PC-3 (cell line): ENCODE measurements around the gene VPS25. TPM values are rescaled to one million over a fixed set of nuclear protein-coding genes. Genes with fewer than 3 reads are reported as not detected.

Source experiments
- ATAC-seq: fragments of 200-7000 bp; cut with Tn5 transposase; 2 replicates; pipeline ENCODE4 v1.9.1; 2020; ENCODE audit warnings: mild to moderate bottlenecking, moderate library complexity
- BruUV-seq: library from RNA; stranded (reverse); fragments of 400-500 nt; replicated peaks from 2 replicates; lab custom pipeline; 2021; lab: Mats Ljungman, UMichigan
- CTCF ChIA-PET: fragments of 300-600 bp; sonication (Branson Sonifier 250); formaldehyde crosslinking; loops from one replicate; lab custom pipeline; 2022; ENCODE audit warnings: antibody characterized with exemption; lab: Charles Lee
- POLR2A ChIA-PET: fragments of 300-600 bp; sonication (Branson Sonifier 250); formaldehyde crosslinking; loops from one replicate; lab custom pipeline; 2022; ENCODE audit warnings: antibody characterized with exemption; ENCODE audit not compliant: unreplicated experiment; lab: Charles Lee
- DNase-seq: peaks from one replicate; pipeline ENCODE4 v3.0.0-alpha.2; 2015
- H2AFZ ChIP-seq: fragments of 300-600 bp; sonication (generic); 2 replicates; pipeline ENCODE4 v1.6.0; 2016; ENCODE audit warnings: antibody characterized with exemption, low read length
- H3F3A ChIP-seq: fragments of 300-600 bp; sonication (generic); one replicate; pipeline ENCODE4 v1.6.0; 2017; ENCODE audit warnings: antibody characterized with exemption, low read length, control low read depth, mild to moderate bottlenecking; ENCODE audit not compliant: unreplicated experiment
- H3K27ac ChIP-seq: fragments of 300-600 bp; sonication (generic); 2 replicates; pipeline ENCODE4 v1.5.1; 2016; ENCODE audit warnings: mild to moderate bottlenecking, low read length
- H3K27me3 ChIP-seq: fragments of 300-600 bp; sonication (generic); 2 replicates; pipeline ENCODE4 v1.6.1; 2016; ENCODE audit warnings: low read length, mixed read lengths
- H3K36me3 ChIP-seq: fragments of 300-600 bp; sonication (generic); 2 replicates; pipeline ENCODE4 v1.6.1; 2016; ENCODE audit warnings: low read depth, mixed run types, low read length, mixed read lengths
- H3K4me1 ChIP-seq: fragments of 300-600 bp; sonication (generic); 2 replicates; pipeline ENCODE4 v1.5.1; 2016; ENCODE audit warnings: low read length; ENCODE audit not compliant: insufficient read depth
- H3K4me2 ChIP-seq: fragments of 300-600 bp; sonication (generic); 2 replicates; pipeline ENCODE4 v1.6.0; 2016; ENCODE audit warnings: low read length
- H3K4me3 ChIP-seq: fragments of 300-600 bp; sonication (generic); 2 replicates; pipeline ENCODE4 v1.5.1; 2016; ENCODE audit warnings: mild to moderate bottlenecking, low read length, mixed read lengths
- H3K79me2 ChIP-seq: fragments of 300-600 bp; sonication (generic); 2 replicates; pipeline ENCODE4 v1.6.1; 2017; ENCODE audit warnings: low read length, mixed read lengths
- H3K9ac ChIP-seq: fragments of 300-600 bp; sonication (generic); 2 replicates; pipeline ENCODE4 v1.6.0; 2016; ENCODE audit warnings: mild to moderate bottlenecking, low read length
- H3K9me2 ChIP-seq: fragments of 300-600 bp; sonication (generic); replicated peaks from 2 replicates; pipeline ENCODE4 v1.6.1; 2016; ENCODE audit warnings: mixed run types, low read length, mixed read lengths
- H3K9me3 ChIP-seq: fragments of 300-600 bp; sonication (generic); 2 replicates; pipeline ENCODE4 v1.6.1; 2016; ENCODE audit warnings: low read length, mixed read lengths
- H4K20me1 ChIP-seq: fragments of 300-600 bp; sonication (generic); 2 replicates; pipeline ENCODE4 v1.6.1; 2016; ENCODE audit warnings: low read length, mixed read lengths
- EZH2 ChIP-seq: fragments of 300-600 bp; sonication (generic); IDR thresholded peaks from one replicate; pipeline ENCODE4 v1.6.1; 2017; ENCODE audit warnings: antibody characterized with exemption, mild to moderate bottlenecking, low read length; ENCODE audit not compliant: unreplicated experiment
- EZH2phosphoT487 ChIP-seq: fragments of 300-600 bp; sonication (generic); IDR thresholded peaks from 2 replicates; pipeline ENCODE4 v1.6.1; 2018; ENCODE audit warnings: mild to moderate bottlenecking, antibody characterized with exemption, low read length, borderline replicate concordance
- intact Hi-C: fragments of 100-400 bp; cut with micrococcal nuclease; formaldehyde crosslinking; loops from 2 replicates; pipeline ENCODE4 v1.9.0; 2023
- total RNA-seq: library from RNA; depleted of rRNA; stranded (reverse); fragments of >200 nt; gene quantifications from 2 replicates; pipeline ENCODE4 v1.2.3, GENCODE V29; 2014
- TF ChIP-seq, protein P1 (sequence below): fragments of 300-600 bp; sonication (generic); conservative IDR thresholded peaks from 2 replicates; pipeline ENCODE4 v1.5.1; 2017; ENCODE audit warnings: antibody characterized with exemption, low read depth, mild to moderate bottlenecking, low read length

VPS25 gene
- total RNA-seq, 1 experiment from 2014 or later = 62.0 TPM

DNA sequence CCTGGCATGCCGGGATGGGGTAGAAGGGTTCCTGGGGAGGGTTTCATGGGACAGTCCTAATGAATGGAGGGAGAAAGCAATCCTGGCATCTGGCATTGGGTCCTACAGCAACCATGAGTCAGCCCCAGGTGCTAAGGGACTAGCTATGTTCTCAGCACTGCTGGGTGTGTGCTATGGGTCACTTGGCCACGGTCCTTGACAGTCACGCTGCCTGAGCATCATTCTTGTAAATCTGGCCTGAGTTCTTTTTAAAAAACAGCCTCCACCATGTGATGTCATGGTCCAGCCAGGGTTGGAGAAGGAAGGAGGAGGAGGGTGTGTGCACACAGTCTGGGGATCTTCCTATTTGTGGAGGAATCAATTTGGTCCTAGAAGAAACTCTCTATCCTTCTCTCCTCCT is 18.5 kb upstream of the VPS25 start:
- no peak overlapping the region for H3K4me3 ChIP-seq
- no peak overlapping the region for H3K4me2 ChIP-seq
- TF ChIP-seq EZH2 (no peak), EZH2phosphoT487 (no peak)
- TF ChIP-seq, protein P1, sequence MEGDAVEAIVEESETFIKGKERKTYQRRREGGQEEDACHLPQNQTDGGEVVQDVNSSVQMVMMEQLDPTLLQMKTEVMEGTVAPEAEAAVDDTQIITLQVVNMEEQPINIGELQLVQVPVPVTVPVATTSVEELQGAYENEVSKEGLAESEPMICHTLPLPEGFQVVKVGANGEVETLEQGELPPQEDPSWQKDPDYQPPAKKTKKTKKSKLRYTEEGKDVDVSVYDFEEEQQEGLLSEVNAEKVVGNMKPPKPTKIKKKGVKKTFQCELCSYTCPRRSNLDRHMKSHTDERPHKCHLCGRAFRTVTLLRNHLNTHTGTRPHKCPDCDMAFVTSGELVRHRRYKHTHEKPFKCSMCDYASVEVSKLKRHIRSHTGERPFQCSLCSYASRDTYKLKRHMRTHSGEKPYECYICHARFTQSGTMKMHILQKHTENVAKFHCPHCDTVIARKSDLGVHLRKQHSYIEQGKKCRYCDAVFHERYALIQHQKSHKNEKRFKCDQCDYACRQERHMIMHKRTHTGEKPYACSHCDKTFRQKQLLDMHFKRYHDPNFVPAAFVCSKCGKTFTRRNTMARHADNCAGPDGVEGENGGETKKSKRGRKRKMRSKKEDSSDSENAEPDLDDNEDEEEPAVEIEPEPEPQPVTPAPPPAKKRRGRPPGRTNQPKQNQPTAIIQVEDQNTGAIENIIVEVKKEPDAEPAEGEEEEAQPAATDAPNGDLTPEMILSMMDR = no peak
- no peaks in the 10 kb centered on the region for H3K9me2 ChIP-seq
- ChIA-PET CTCF (interaction anchor here (1.0 kb wide), 1 partner anchor 9 kb away, joined by 5 read pairs; no protein-coding TSS in a partner anchor), POLR2A (interaction anchor here (1.0 kb wide), 1 partner anchor 19 kb away, joined by 3 read pairs; no protein-coding TSS in a partner anchor)
- H3F3A ChIP-seq = no peaks in the 10 kb centered on the region
- no peaks in the 10 kb centered on the region for H3K79me2 ChIP-seq
- DNase-seq = peak; percentile 70
- BruUV-seq = no TSS peak
- intact Hi-C loops = no loop called here
- no peak overlapping the region for H3K27ac ChIP-seq
- no peaks in the 10 kb centered on the region for H3K36me3 ChIP-seq
- H4K20me1 ChIP-seq = no peaks in the 10 kb centered on the region
- no peak overlapping the region for H3K9ac ChIP-seq
- peaks cover 7% of the 10 kb centered on the region; the same call in 1 of the 2 replicates for H3K4me1 ChIP-seq
- ATAC-seq = peak; percentile 87
- no peaks in the 10 kb centered on the region for H3K27me3 ChIP-seq
- no peak overlapping the region for H2AFZ ChIP-seq
- H3K9me3 ChIP-seq = no peaks in the 10 kb centered on the region

DNA sequence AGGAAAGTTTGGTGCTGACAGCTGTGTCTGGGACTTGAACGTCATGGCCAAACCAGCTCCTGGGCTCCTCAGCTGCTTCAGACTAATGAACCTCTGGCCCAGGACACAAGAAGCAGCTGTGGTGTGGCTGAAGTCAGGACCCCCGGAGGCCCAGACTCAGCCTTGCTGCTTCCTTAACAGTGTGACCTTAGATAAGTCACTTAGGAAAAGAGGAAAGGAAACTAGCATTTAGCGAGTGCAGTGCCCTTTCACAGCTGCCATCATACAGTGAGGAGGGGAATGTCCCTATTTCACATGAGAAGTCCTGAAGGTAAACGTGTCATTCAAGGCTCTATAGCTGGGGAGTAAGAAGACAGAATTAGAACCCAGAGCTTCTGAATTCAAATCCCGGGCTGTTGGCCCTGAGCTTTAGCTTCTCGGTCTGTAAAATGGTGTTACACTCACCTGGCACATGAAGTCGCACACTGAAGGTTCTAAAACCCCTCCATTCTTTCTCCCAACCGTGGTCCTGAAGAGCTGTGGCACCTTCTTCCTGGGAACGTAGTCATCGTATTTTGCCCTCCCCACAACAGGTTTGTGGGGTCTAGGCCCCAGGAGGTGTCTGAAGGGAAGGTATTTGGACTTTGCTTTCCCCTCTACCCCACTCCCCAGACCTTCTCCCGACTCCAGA is 13.1 kb upstream of the VPS25 start:
- H3K4me3 ChIP-seq = no peak overlapping the region
- H4K20me1 ChIP-seq = no peaks in the 10 kb centered on the region
- H3K36me3 ChIP-seq = no peaks in the 10 kb centered on the region
- no peaks in the 10 kb centered on the region for H3F3A ChIP-seq
- H3K79me2 ChIP-seq = no peaks in the 10 kb centered on the region
- intact Hi-C loops = no loop called here
- BruUV-seq = no TSS peak
- H3K4me1 ChIP-seq = peaks cover under 1% of the 10 kb centered on the region; the same call in 1 of the 2 replicates
- H2AFZ ChIP-seq = no peak overlapping the region
- no peak overlapping the region for H3K27ac ChIP-seq
- H3K27me3 ChIP-seq = no peaks in the 10 kb centered on the region
- ChIA-PET CTCF (no interaction called here), POLR2A (no interaction called here)
- TF ChIP-seq EZH2phosphoT487 (no peak), EZH2 (no peak)
- TF ChIP-seq, protein P1 = no peak
- no peaks in the 10 kb centered on the region for H3K9me3 ChIP-seq
- no peak for DNase-seq
- H3K9ac ChIP-seq = no peak overlapping the region
- H3K4me2 ChIP-seq = no peak overlapping the region
- ATAC-seq = no peak
- H3K9me2 ChIP-seq = no peaks in the 10 kb centered on the region
